Progenitor cell of endocrine pancreas (in vitro differentiated cells): ENCODE results near the gene MUC15. TPM values are rescaled to one million over a fixed set of nuclear protein-coding genes. Genes with fewer than 3 reads are reported as not detected.

Experiments
- DNase-seq: peaks from one replicate; pipeline ENCODE4 v3.0.0; 2021; ENCODE audit warnings: low spot score; ENCODE audit not compliant: unreplicated experiment
- H3K27ac Mint-ChIP-seq: 2 replicates; pipeline ENCODE4 v1.8.0; 2021; ENCODE audit warnings: mild to moderate bottlenecking, moderate library complexity, mixed read lengths
- H3K27me3 Mint-ChIP-seq: 2 replicates; pipeline ENCODE4 v1.8.0; 2021; ENCODE audit warnings: mixed read lengths
- H3K36me3 Mint-ChIP-seq: 2 replicates; pipeline ENCODE4 v1.8.0; 2022; ENCODE audit warnings: mixed read lengths; ENCODE audit not compliant: insufficient read depth
- H3K4me1 Mint-ChIP-seq: 2 replicates; pipeline ENCODE4 v1.8.0; 2021; ENCODE audit warnings: low read depth, mixed read lengths
- H3K4me3 Mint-ChIP-seq: 2 replicates; pipeline ENCODE4 v1.8.0; 2021; ENCODE audit warnings: low read depth, mild to moderate bottlenecking, moderate library complexity, mixed read lengths
- H3K9me3 Mint-ChIP-seq: 2 replicates; pipeline ENCODE4 v1.8.0; 2021; ENCODE audit warnings: low read depth, mixed read lengths
- total RNA-seq: library from RNA; stranded (reverse); gene quantifications from 2 replicates; pipeline ENCODE4 v1.2.1, GENCODE V29; 2021
- TF ChIP-seq, protein P1 (sequence below): fragments of 200-600 bp; sonication (generic); IDR thresholded peaks from one replicate; pipeline ENCODE4 v1.5.0; 2021; ENCODE audit warnings: antibody characterized with exemption, mild to moderate bottlenecking; ENCODE audit not compliant: unreplicated experiment

The MUC15 gene
- total RNA-seq, 1 donor from 2014 or later, result 0.31 TPM

DNA sequence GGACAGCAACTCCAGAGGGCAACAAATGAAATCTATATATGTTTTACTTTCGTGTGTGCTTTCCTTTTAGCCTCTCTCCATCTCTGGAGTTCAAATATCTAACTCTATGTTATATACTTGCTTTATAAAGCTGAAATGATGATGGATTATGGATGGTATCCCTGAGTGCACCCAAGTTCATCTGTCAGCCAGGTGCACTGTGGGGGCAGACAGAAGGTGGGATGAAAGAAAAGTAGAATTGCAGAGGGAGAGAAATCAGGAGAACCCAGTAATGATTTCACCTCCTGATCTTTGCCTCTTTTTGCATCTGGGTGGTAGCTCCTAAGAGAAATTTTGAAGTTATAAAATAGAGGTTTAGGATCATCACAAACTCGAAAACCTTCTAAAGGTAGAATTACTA is 2.4 kb downstream of the MUC15 start:
- H3K27ac Mint-ChIP-seq, result peak overlapping the region; percentile 77
- no peak overlapping the region for H3K4me3 Mint-ChIP-seq
- peaks cover 31% of the 10 kb centered on the region for H3K4me1 Mint-ChIP-seq
- H3K36me3 Mint-ChIP-seq, result no peaks in the 10 kb centered on the region
- TF ChIP-seq, protein P1, sequence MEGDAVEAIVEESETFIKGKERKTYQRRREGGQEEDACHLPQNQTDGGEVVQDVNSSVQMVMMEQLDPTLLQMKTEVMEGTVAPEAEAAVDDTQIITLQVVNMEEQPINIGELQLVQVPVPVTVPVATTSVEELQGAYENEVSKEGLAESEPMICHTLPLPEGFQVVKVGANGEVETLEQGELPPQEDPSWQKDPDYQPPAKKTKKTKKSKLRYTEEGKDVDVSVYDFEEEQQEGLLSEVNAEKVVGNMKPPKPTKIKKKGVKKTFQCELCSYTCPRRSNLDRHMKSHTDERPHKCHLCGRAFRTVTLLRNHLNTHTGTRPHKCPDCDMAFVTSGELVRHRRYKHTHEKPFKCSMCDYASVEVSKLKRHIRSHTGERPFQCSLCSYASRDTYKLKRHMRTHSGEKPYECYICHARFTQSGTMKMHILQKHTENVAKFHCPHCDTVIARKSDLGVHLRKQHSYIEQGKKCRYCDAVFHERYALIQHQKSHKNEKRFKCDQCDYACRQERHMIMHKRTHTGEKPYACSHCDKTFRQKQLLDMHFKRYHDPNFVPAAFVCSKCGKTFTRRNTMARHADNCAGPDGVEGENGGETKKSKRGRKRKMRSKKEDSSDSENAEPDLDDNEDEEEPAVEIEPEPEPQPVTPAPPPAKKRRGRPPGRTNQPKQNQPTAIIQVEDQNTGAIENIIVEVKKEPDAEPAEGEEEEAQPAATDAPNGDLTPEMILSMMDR, result no peak
- no peaks in the 10 kb centered on the region for H3K27me3 Mint-ChIP-seq
- H3K9me3 Mint-ChIP-seq, result no peaks in the 10 kb centered on the region
- no peak for DNase-seq

DNA sequence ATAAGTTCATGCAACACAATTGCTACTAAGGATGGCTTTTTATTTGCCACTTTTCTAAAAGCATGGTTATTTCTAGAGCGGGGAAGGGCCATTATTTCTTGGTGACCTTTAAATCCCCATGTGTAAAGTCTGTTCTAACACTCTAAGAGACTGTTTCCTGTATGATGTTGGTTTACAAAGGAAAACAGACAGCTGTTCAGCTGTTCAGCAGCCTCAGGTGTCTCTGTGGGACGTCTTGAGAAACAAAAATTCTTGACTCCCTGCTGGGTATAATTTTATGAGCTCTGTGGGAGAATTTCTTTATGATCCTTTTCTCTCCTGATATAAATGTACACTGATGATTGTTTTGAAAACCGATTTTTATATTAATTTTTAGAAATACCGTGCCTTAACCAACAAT is 13.9 kb downstream of the MUC15 start:
- TF ChIP-seq, protein P1, result no peak
- H3K4me3 Mint-ChIP-seq, result no peak overlapping the region
- no peaks in the 10 kb centered on the region for H3K27me3 Mint-ChIP-seq
- no peak for DNase-seq
- H3K9me3 Mint-ChIP-seq, result no peaks in the 10 kb centered on the region
- no peaks in the 10 kb centered on the region for H3K4me1 Mint-ChIP-seq
- no peak overlapping the region for H3K27ac Mint-ChIP-seq
- no peaks in the 10 kb centered on the region for H3K36me3 Mint-ChIP-seq

DNA sequence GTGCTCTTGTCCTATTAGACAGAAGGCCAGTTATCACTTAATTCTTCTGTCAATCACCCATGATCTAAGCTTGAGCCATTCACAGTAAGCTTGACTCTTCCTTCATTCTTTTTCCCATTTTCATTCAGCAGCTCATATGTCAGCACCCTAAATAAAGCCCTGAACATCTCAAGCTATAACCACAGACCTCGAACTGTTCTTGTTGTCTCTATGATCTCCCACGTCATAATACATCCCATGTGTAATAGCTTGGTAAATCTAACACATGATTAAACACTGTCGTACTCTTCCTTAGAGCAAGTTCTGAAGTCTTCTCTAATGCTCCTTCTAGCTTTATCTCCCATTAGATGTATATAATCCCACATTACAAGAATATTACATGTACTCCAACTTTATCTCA is 14.4 kb downstream of the MUC15 start:
- no peak overlapping the region for H3K27ac Mint-ChIP-seq
- H3K36me3 Mint-ChIP-seq, result no peaks in the 10 kb centered on the region
- TF ChIP-seq, protein P1, result no peak

DNA sequence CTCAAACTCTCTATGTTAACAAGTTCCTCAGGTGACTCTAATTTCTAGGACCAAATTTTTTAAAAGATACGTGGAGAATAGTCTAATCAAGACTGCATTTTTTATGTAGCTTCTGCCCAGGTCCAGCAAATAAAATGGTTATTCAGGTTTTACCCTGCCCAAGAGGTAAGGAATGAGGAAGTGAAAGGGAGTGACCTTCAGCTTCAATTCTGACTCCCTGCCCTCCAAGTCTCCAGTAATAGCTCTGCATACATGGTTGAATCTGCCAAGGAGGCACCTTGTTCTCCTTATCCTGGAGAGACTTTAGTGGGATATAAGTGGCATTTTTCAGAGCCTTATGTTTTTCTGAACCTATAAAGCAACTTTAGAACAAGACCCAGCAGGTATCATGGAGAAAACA is 15.5 kb downstream of the MUC15 start:
- Mint-ChIP-seq H3K27me3 (no peaks in the 10 kb centered on the region), H3K9me3 (no peaks in the 10 kb centered on the region), H3K4me3 (no peak overlapping the region), H3K4me1 (no peaks in the 10 kb centered on the region), H3K36me3 (no peaks in the 10 kb centered on the region), H3K27ac (peak overlapping the region; percentile 14)
- TF ChIP-seq, protein P1, result no peak
- no peak for DNase-seq

More for the DNA sequence above, 14.4 kb downstream of the MUC15 start:
- Mint-ChIP-seq H3K27me3 (no peaks in the 10 kb centered on the region), H3K4me3 (no peak overlapping the region), H3K9me3 (no peaks in the 10 kb centered on the region), H3K4me1 (no peaks in the 10 kb centered on the region)
- DNase-seq, result no peak

DNA sequence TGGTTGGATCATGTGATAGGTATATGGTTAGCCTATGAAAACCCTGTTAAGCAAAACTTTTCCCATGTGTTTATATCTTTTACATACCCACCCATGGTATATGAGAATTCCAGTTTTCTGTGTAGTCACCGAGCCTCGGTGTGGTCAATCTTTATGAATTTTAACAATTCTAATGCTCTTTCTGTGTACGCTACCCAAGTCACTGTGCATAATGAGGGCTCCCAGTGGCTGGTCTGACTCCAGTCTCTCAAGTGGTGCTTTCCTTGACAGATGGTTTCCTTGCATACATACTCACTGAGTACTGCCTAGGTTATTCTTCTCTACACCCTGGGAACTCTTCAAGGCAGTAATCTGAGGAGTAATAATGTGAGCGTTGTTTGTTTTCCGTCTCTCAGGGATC is 17.6 kb downstream of the MUC15 start:
- Mint-ChIP-seq H3K4me3 (no peak overlapping the region), H3K9me3 (no peaks in the 10 kb centered on the region), H3K27me3 (no peaks in the 10 kb centered on the region), H3K36me3 (no peaks in the 10 kb centered on the region), H3K4me1 (no peaks in the 10 kb centered on the region), H3K27ac (no peak overlapping the region)
- TF ChIP-seq, protein P1, result no peak
- no peak for DNase-seq
